NCI-H345 (cell line): ENCODE data around the gene MAP4K3.
"Not testable (repeated sequence)": the region's sequence is repeated elsewhere in the genome, so short reads cannot be mapped to it uniquely, and the experiment has no call there.

Source experiments
- DNase-seq: peaks from one replicate; lab custom pipeline; 2025; lab: John Stamatoyannopoulos, UW

Gene MAP4K3

DNA sequence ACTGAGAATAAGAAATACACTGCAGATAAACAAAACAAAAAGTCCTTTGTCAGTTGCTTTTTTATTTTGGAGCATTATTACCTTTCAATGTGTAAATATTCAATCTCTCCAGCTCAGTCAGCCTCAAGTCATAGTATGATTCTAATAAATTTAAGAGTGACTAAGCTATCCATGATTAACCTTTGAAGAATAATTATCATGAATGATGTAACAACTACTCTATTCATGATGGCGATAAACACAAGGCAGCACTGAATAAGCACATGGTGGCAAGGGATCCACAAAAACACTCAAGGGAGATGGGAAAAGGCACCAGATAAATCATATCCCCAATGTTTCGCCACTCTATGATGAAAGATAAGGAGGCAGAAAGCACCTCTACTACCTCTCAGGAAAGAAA is 67.0 kb downstream of the MAP4K3 start:
- DNase-seq: no peak

DNA sequence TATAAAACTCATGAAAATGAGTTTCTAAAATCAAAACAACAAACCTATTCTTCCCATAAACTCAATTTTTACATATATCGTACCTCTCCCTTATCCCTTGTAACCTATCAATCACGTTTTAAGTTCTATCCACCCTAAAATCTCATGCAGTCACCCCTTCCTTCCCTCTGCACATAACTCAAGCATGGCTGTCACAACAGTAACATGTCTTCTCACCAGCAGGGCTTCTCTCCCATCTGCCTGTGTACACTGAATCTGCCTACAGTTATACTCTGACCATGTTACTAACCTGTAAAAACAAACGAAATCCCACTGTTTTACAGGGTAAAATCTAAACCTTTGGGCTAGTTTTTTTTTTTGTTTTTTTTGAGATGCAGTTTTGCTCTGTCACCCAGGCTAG is 68.2 kb downstream of the MAP4K3 start:
- DNase-seq: no peak

DNA sequence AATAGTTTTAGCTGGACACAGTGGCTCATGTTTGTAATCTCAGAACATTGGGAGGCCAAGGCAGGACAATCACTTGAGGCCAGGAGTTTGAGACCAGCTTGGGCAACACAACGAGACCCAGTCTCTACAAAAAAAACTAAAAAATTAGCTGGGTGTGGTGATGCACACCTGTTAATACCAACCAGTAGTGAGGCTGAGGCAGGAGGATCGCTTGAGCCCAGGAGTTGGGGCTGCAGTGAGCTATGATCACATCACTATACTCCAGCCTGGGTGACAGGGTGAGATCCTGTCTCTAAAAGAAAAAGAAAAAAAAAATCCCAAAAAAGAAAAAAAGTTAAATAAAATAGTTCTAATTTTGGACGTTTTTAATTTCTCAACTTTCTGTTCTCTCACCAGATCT is 68.7 kb downstream of the MAP4K3 start:
- DNase-seq: no peak

DNA sequence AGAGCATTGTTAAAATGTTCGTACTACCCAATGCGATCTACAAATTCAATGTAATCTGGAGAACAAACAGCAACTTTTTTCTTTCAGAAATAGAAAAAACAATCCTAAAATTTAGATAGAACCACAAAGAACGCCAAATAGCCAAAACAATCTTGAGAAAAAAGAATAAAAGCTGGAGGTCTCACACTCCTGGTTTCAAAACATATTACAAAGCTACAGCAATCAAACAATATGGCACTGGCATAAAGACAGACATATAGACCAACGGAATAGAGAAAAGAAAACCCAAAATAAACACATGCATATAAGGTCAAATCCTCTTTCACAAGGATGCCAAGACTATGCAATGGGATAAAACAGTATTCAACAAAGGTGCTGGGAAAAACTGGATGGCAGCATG is 74.5 kb downstream of the MAP4K3 start:
- no peak for DNase-seq

DNA sequence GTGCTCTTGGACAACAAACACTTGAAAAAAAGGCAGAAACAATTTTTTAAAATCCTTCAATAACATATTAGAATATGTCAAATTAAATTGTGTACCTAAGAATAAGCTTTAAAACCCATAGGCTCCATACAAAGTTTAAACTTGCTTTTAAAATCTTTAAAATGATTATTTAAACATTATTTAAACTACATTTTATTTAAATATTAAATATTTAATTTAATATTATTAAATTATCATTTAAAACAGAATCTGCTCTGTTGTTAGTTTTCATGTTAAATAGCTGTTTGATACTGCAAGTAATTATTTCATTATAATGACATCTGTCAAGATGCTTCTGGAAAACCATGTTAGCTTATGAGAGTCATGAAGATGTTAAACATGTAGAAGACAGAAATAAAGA is 75.6 kb downstream of the MAP4K3 start:
- DNase-seq: no peak

DNA sequence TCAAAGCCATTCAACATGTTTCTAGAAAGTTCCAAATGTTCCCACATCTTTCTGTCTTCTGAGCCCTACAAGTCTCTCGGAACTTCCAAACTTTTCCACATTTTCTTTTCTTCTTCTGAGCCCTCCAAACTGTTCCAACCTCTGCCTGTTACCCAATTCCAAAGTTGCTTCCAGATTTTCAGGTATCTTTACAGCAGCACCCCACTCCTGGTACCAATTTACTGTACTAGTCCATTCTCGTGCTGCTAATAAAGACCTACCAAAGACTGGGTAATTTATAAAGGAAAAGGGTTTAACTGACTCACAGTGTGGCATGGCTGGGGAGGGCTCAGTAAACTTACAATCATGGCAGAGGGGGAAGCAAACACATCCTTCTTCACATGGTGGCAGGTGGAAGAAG is 76.7 kb downstream of the MAP4K3 start:
- DNase-seq: not testable (repeated sequence)

DNA sequence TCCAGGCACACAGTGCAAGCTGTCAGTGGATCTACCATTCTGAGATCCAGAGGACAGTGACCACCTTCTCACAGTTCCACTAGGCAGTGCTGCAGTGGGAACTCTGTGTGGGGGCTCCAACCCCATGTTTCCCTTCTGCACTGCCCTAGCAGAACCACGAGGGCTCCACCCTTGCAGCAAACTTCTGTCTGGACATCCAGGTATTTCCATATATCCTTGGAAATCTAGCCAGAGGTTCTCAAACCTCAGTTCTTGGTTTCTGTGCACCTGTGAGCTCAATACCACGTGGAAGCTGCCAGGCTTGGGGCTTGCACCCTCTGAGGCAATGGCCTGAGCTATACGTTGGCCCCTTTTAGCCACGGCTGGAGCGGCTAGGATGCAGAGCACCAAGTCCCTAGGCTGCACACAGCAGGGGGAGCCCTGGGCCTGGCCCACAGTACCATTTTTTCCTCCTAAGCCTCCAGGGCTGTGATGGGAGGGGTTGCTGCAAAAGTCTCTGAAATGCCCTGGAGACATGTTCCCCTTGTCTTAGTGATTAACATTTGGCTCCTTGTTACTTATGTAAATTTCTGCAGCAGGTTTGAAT is 77.5 kb downstream of the MAP4K3 start:
- no peak for DNase-seq

DNA sequence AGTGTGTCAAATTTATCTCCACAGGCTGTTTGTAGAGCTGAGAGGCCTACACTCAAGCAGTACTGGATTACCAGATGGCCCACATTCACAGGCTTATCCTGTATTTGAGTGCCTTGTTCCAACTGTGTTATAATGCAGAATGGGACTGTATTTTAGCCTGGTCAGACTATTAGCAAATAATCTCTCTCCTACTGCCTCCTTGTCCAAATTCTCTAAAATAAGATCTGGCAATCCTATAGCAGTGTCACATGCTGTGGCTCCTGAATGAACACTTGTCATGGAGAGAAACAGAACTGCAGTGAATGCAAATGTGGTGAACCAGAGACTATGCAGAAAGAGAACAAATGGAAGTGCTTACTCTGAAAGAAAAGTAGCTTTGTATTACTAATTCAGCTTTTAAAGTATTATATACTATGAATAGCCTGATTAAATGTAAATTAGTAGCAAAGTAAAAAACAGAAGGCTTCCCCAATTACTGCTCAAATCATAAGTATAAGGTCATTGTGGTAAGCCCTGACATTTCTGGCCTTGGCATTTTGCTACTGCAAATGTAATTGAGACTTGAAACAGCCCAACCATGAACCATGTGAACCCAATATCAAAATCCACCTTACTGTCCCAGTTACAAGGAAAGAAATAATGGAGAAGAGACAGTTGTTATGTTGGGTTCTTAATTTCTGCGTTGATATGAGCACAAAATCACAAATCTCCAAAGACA is 80.0 kb downstream of the MAP4K3 start:
- DNase-seq: no peak

DNA sequence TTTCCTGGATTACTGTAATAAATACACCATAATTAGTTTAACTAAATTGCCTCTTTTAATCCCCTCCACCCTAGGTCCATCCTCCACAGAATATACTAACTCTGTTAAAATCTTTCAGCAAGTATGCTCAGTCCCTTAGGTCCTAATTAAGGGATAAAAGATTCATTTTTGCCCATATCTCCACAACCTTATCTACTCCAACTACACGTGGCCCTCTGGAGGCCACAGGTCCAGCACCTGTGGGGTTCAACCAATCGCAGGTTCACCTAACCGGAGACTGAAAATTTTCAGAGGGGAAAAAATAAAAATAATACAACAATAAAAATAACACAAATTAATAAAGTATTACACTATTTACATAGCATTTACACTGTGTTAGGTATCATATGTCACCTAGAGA is 86.4 kb downstream of the MAP4K3 start:
- no peak for DNase-seq

DNA sequence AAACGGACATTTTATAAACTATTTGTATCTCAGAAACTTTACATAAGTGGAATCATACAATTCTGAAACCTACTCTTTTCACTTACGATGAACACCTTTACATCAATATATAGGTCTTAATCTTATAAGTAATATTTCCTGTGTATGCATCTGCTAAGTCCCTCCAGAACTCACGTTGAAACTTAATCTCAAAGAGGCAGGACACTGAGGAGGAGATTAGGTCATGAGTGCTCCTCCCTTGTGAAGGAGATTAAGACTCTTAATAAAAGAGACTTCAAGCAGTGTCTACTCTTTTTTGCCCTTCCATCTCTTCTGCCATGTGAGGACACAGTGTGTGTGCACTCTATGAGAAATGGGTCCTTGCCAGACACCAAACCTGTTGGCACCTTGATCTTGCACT is 98.6 kb downstream of the MAP4K3 start:
- no peak for DNase-seq

DNA sequence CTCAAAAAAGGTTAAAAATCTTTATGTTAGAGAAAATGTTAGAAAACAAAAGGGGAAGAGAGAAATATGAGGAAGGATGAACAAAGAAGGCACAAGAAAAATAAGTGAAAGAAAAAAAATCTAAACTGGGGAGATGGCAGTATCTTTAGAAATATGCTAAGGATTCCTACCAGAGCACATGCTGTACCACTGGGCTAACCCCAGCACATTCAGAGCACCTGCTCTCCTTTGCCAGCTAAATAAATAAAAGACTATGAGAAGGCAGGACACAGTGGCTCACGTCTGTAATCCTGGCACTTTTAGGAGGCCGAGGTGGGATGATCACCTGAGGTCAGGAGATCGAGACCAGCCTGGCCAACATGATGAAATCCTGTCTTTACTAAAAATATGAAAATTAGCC is 101.2 kb downstream of the MAP4K3 start:
- no peak for DNase-seq

DNA sequence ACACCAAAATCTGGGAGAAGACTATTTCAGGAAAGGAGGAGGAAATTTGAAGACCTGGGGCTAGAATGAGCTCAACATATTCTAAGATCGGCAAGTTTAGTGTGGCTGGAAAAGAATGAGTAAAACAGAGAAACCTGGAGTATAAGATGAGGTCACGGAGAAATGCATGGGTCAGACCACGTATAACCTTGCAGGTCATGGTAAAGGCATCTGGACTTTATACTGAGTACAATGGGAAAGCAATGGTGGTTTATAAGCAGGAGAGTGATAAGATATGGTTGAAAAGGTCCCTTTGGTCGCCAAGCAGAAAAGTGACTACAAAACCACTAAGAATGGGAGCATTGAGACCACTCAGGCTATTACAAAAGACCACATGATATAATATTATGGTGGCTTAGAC is 102.1 kb downstream of the MAP4K3 start:
- DNase-seq: no peak

DNA sequence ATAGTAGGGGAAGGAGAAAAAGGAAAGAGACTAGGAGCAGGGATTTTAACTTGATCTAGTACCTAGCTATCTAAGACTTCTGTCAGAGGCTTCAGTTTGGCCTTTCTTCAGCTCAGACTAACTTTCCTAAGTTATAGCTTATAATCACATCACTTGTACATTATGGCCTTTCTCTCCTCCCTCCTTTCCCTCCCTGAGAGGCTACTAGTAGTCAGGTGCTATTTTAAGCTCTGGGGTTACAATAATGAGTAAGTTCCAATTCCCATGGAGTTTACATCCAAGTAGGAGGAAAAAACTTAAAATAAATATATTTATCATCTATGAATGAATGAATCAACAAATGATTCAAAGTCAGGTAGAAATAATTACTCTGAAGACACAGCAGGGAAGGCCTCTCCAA is 102.6 kb downstream of the MAP4K3 start:
- DNase-seq: no peak

DNA sequence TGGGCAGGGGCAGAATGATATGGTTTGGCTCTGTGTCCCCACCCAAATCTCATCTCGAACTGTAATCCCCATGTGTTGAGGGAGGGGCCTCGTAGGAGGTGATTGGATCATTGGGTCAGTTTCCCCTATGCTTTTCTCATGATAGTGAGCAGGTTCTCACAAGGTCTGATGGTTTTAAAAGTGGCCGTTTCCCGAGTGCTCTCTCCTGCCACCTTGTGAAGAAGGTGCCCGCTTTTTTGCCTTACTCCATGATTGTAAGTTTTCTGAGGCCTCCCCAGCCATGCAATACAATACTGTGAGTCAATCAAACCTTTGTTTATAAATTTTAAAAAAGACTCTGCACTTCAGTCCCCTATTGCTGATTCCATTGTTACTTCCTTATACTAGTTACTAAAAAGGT is 110.4 kb downstream of the MAP4K3 start:
- DNase-seq: no peak

DNA sequence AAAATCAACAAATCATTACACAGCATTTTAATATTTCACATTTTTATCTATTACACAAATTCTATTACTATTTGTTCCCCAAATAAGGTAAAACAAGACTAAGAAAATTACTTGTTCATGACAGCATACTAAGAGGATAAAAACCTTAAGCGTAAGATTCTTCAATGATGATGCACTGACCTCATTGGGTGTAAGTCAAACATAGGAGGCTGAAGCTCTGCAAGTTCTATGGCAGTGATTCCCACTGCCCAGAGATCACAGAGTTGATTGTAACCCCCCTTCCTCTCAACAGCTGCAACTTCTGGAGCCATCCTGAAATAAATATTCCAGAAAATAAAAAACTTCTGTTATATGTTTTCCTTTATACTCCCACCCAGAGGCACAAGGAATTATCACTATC is 111.1 kb downstream of the MAP4K3 start:
- no peak for DNase-seq

DNA sequence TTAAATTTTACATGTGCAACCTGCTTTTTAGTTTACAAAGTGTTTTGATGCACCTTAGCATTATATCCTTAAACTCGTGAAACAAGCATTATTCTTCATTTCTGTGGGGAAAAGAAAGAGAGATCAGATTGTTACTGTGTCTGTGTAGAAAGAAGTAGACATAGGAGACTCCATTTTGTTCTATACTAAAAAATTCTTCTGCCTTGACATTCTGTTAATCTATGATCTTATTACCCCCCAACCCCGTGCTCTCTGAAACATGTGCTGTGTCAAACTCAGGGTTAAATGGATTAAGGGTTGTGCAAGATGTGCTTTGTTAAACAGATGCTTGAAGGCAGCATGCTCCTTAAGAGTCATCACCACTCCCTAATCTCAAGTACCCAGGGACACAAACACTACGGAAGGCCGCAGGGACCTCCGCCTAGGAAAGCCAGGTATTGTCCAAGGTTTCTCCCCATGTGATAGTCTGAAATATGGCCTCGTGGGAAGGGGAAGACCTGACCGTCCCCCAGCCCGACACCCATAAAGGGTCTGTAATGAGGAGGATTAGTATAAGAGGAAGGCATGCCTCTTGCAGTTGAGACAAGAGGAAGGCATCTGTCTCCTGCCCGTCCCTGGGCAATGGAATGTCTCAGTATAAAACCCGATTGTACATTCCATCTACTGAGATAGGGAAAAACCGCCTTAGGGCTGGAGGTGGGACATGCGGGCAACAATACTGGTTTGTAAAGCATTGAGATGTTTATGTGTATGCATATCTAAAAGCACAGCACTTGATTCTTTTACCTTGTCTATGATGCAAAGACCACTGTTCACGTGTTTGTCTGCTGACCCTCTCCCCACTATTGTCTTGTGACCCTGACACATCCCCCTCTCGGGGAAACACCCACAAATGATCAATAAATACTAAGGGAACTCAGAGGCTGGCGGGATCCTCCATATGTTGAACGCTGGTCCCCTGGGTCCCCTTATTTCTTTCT is 115.7 kb downstream of the MAP4K3 start:
- DNase-seq: not testable (repeated sequence)

DNA sequence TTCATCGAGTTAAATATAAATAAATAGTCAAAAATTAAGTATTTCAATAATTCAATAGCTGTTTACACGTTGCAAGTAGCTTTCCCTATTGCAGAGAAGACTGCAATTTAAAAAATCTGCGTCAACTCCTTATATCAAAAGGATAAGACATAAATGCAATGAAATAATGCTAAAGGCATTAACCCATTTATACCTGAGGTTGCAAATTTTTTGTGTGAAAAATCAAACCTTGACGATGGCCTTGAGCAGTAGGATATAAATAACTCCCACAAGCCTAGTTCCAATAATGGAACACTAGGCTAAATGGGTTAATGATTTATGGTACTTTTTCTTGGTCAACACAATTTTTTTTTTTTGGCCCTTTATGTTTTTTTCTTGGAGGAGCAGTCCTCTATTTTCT is 116.9 kb downstream of the MAP4K3 start:
- no peak for DNase-seq

DNA sequence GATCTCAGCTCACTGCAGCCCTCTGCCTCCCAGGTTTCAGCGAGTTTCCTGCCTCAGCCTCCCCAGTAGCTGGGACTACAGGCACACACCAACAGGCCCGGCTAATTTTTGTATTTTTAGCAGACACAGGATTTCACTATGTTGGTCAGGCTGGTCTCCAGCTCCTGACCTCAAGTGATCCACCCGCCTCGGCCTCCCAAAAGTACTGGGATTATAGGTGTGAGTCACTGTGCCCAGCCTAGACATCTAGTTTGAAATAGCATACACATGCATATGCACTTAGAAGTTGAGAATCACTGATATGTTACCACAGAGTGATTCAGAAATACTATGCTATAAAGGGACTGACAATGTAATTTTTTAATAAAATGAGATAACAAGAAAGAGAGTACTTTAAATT is 123.5 kb downstream of the MAP4K3 start:
- no peak for DNase-seq

DNA sequence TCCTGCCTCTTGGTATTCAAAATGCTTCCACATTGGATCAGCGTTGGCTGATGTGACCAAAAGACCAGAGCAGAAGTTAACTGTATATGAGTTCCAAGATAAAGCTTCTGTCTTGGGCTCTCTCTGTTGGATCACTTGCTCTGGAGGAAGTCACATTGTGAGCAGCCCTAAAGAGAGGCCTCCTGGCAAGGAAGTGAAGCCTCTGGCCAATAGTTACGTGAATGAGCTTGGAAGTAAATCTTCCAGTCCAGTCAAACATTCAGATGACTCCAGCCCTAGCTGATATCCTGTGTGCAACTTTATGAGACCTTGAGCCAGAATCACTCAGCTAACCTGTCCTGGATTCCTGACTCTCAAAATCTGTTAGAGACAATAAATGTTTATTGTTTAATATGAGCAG is 125.6 kb downstream of the MAP4K3 start:
- no peak for DNase-seq

DNA sequence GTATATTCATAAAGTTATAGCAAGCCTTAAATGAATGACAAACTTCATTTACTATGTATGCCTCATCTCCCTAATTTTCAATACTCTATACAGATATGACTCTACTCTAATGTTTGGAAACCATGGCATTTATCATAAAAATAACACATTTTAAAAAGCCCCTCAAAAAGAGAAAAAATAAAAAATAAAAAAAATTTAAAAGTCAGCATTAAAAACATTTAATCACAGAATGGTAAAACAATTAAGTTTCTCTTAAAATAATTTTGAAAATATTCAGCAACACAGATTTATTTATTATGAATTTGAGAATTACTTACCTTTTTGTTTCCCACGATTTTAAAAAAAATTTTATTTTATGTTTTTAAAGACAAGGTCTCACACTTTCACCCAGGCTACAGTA is 128.3 kb downstream of the MAP4K3 start:
- no peak for DNase-seq

DNA sequence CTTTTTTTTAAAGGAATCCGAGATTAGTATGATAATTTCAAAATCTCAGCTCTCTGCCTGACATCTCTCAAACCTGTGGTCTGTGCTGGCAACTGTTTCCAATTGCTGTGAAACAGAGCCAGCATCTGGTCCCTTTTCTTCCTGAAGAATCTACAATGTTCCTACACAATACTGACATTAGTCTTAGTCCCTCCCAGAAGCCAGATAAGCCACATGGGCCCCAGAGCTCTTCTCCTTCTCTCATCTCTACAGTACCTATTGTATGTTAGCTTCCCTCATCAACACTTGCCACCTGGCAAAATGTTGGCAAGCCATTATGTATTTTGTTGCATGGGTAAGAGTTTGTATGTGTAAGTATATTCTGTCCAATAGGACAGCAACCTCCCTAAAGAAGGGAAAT is 130.5 kb downstream of the MAP4K3 start:
- no peak for DNase-seq

DNA sequence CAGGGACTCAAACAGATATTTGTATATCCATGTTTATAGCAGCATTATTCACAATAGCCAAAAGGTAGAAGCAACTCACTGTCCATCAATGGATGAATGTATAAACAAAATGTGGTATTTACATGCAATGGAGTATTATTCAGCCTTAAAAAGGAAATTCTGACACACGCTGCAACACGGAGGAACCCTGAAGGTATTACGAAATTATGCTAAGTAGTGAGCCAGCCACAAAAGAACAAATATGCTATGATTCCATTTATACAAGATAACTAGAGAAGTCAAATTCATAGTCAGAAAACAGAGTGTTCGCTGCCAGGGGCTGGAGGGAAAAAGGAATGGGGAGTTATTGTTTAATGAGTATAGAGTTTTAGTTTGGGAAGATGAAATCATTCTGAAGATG is 132.4 kb downstream of the MAP4K3 start:
- DNase-seq: no peak

DNA sequence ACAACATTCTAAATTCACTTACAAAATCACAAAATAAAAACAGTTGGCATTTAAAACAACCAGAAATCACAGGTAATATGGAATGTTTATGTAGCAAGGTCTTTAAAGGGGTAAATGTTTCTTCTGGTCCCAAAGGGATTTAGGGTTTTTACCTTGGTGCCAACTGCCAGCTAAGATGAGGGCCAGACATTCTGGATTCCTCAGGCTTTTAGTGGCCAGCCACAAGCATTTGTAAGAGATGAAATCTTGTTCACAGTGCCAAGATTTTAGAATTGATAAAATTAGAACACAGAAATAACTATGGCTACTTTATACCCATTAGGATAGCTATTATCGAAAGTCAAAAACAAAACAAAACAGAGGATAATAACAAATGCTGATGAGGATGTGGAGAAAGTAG is 132.9 kb downstream of the MAP4K3 start:
- no peak for DNase-seq
